ENCODE data around the gene PBX3.

GRCh38 chr9:125755340-125755739 is 8.2 kb downstream of the PBX3 start:
- TF ChIP-seq YY1 (IDR thresholded peaks at IDR 0.05; ENCODE audit: insufficient read depth, insufficient read length) (no peak), ZNF274 (IDR thresholded peaks at IDR 0.05; ENCODE audit: low read depth, low read length) (no peak)

Data from NT2/D1 (cell line).